Measurements from ENCODE around the gene UXS1. TPM values are rescaled to one million over a fixed set of nuclear protein-coding genes. Genes with fewer than 3 reads are reported as not detected.

The UXS1 gene
- total RNA-seq, 1 experiment from 2014 or later = 24.5 TPM

DNA sequence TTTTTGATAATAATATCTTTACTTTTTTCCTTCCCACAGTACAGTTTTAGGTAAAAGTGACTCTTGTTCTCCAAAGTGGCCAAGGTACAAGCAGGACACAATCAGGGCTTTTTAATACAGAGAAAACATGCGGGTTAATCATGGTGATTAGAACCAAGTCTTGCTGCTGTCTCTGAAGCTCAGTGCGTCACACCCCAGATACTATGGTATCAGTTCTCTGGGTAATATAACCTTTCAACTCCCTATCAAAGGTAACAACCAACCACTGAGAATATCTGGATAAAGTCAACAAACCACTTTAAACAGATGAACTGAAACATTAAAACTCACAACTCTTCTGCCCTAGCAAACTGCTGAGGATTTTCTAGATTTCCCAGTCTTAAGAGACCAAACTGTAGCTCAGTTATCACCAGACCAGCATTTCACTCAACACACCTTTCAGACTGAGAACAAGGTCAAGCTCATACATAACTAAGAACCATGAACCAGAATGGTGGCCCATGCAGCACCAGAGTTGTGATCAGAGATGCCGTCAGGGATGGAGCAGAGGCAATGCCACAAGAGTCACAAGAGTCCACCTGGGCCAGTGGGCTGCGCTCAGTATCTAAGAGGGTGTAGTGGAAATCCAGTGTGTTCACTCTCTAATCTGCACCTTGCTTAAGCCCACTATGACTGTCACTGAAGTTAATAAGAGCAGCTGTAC is 103.0 kb downstream of the UXS1 start:
- DNase-seq (ENCODE audit: low spot score) = no peak

- no peak for DNase-seq (ENCODE audit: low spot score)
These were observed 104.5 kb downstream of the UXS1 start for GRCh38 chr2:106089611-106090010.

DNA sequence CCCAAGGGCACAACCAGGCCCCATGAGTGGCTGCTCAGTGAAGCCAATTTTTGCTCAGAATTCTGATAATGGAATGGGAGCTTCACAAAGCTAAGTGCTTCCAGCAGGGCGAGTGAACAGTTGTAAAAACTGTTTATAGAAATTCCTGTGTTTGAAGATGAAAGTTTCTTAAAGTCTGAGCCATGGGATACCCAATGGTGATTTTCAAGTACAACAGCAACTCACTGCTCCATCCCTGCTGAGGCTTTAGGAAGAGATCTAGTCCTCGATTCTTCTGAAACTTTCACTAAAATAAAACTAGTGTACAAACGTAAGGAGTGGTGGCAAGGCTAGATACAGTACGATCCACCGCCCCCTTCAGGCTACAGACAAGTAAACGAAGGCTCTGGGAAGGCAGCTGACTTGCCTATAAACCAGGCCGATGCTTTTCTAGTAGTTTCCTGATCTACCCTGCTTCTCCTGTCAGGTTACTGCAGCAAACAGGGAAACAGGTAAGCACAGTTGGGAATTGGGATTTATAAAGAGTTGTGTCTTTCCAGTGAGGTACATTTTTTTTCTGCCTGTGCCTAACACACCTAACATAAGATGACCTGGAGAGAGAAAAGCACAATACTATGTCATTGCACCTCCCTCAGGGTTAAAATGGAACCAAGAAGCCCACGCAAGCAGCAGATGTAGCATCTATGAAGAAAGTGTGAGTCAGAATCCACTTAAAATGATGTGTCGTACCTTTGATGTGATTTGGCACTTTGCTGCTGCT is 108.7 kb downstream of the UXS1 start:
- DNase-seq (ENCODE audit: low spot score) = peak; percentile 62

GRCh38 chr2:106080959-106081358 is 113.1 kb downstream of the UXS1 start:
- no peak for DNase-seq (ENCODE audit: low spot score)

- no peak for DNase-seq (ENCODE audit: low spot score)
These were observed 116.0 kb downstream of the UXS1 start for GRCh38 chr2:106078096-106078495.

GRCh38 chr2:106076941-106077340 is 117.2 kb downstream of the UXS1 start:
- DNase-seq (ENCODE audit: low spot score) = no peak

DNA sequence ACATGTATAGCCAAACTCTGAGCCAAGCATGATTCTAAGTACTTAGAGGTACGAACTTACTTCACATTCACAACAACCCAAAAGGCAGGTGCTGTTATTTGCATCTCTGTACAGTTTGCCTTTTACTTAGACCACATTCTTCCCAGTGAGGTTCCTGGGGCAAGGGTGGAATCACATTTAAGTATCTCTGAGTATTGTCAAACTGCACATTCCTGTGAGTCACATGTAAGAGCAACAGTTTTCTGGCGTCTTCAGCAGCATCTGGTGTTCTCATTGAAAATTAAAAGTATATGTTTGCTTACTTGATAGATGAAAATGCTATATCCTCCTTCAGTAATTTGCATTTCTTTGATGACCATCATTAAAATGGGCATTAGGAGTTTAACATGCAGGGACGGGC is 119.1 kb downstream of the UXS1 start:
- no peak for DNase-seq (ENCODE audit: low spot score)

DNA sequence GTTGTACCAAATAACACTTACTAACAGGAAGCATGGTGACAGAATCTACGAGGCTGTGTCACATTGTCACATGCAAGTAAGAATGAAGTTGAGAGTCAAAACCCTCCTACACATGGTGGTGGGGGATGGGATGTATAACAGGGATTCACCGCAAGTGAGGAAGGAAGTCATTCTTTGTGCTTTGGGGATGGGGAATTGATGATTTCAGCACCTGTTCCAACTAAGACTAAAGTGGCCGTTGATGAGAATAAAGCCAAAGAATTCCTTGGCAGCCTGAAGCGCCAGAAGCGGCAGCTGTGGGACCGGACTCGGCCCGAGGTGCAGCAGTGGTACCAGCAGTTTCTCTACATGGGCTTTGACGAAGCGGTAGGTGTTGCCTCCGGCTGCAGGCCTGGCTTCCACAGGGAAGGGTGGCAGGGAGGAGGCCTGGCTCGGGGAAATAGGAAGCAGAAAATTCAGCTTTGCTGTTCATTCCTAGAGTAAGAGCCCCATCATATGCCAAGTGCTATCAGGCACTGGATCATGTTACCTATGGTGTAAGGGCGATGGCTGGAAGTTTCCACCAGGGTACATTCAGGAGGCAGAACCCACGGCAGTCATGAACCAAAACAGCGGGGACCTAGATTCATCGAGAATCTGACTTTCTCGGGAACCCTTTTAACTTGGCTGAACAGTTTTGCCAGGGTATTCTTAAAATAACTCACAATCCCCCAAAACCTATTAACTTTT is 120.3 kb downstream of the UXS1 start:
- DNase-seq (ENCODE audit: low spot score) = no peak

DNA sequence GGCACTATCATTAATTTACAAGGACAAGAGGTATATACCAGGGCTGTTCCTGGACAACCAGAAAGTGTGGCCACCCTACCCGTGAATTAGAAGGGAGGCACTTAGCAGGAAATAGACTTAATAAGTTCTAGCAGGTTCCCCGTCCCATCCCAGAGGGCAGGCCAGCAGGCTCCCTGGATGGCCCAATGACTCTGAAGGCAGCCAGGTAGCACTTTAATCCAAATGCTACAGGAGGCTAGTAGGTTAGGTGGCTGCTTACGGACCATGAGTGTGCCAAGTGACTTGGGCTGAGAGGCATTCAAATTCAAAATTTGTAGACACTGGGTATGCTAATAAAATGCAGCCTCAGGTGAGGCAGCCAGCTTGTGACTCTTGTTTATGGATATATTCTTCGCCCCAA is 123.9 kb downstream of the UXS1 start:
- no peak for DNase-seq (ENCODE audit: low spot score)

DNA sequence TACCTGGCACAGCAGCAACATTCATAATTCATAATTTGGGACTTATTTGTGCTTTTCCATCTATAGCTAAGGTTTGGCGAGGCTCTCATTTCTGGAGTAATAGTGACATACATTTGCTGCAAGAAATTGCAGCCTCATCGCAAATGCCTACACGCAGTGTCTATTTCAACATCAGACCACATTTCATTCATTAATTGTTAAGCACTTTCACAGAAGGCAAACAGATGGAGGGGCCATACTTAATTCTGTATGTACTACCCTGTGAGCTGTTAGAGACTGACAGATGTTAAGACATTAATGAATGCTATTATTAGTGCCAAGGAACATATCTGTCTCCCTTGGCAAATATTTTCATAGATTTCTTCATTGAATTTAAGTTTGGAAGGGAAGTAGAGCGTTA is 125.7 kb downstream of the UXS1 start:
- DNase-seq (ENCODE audit: low spot score) = no peak

DNA sequence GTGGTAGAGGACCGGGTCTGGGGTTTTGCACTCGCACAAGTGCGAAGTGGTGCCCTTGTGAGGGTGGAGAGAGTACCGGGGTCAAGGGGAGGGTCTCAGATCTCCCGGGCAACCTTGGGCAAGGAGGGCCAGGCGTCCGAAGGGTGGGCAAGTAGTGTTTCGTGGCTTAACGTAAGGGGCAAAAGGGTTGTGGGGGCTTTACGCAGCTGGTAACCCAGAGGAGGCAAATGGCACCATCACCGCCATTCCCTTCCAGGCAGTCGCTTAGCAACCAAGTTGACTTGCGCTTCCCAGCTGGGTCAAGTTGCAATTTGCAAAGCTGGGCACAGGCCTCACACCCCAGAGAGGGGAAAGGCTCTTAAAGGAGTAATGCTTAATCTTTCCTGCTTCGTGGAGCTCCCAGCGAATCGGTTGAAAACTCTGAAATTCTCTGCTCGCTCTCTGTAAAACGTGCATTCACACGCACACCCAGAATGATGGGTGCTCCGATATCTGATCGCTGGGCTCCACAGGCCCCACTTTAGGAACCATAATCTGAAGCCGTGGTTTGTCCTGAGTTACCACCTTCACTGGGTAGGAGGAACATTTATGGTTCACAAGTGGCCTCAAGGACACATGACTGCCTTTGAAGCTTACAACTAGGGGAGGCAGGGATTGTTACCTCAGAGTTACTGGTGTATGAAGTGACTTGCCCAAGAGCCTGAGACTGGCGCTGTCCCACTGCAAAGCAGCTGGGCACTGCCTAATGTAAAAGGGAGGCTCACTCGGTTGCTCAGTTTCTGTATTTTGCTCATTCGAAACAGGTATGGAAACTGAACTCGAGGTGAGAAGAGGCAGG is 127.9 kb downstream of the UXS1 start:
- no peak for DNase-seq (ENCODE audit: low spot score)

DNA sequence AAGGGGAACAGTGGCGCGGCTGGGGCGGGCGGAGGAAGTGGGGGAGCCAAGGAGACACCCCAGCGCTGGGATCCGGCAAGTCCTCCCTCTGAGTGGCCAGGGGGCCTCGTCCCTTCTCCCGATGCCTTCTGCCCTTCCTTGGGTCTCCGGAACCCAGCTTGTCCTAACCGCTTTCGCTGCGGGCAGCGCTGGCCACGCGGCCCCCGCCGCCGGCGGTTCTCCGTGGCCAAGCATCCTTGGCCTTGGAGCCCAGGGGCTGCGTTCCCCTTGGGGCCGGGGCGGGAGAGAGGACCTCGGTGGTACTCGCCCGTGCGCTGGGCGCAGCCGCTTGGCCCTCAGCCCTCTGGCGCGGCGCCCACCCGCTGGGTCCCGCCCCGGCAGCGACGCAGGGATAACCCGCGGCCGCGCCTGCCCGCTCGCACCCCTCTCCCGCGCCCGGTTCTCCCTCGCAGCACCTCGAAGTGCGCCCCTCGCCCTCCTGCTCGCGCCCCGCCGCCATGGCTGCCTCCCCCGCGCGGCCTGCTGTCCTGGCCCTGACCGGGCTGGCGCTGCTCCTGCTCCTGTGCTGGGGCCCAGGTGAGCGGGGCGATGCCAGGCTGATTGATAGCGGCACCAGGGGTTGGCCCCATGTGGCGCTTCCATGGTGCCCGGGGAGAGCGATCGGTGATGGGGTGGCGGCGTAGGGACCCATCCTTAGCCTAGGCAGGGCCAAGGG is 128.7 kb downstream of the UXS1 start:
- no peak for DNase-seq (ENCODE audit: low spot score)

GRCh38 chr2:106063181-106063580 is 130.9 kb downstream of the UXS1 start:
- no peak for DNase-seq (ENCODE audit: low spot score)

- DNase-seq (ENCODE audit: low spot score) = no peak
These were observed 131.5 kb downstream of the UXS1 start for GRCh38 chr2:106062627-106063026.

- DNase-seq (ENCODE audit: low spot score) = no peak
These were observed 132.3 kb downstream of the UXS1 start for GRCh38 chr2:106061611-106062349.

- DNase-seq (ENCODE audit: low spot score) = no peak
These were observed 134.6 kb downstream of the UXS1 start for GRCh38 chr2:106059416-106060065.

- no peak for DNase-seq (ENCODE audit: low spot score)
These were observed 135.5 kb downstream of the UXS1 start for GRCh38 chr2:106058469-106059137.

GRCh38 chr2:106057206-106057605 is 136.9 kb downstream of the UXS1 start:
- peak; percentile 47 for DNase-seq (ENCODE audit: low spot score)
